Loucy (cell line): ENCODE measurements around the gene RALGPS1.

Experiments
- H2AFZ ChIP-seq: fragments of 200-600 bp; sonication (generic); 2 replicates; pipeline ENCODE4 v1.6.0; 2016; ENCODE audit warnings: antibody characterized with exemption, mild to moderate bottlenecking, low read length, moderate library complexity
- H3F3A ChIP-seq: fragments of 200-600 bp; 2 replicates; pipeline ENCODE4 v1.6.0; 2016; ENCODE audit warnings: antibody characterized with exemption, low read depth, mild to moderate bottlenecking
- H3K27me3 ChIP-seq: fragments of 200-600 bp; sonication (generic); 2 replicates; pipeline ENCODE4 v1.6.1; 2014; ENCODE audit warnings: low read length, mild to moderate bottlenecking; ENCODE audit not compliant: insufficient read depth, poor library complexity, severe bottlenecking
- H3K36me3 ChIP-seq: fragments of 200-600 bp; sonication (generic); 2 replicates; pipeline ENCODE4 v1.6.1; 2016; ENCODE audit warnings: low read length; ENCODE audit not compliant: insufficient read depth
- H3K4me1 ChIP-seq: fragments of 200-600 bp; sonication (generic); 2 replicates; pipeline ENCODE4 v1.5.1; 2014; ENCODE audit warnings: low read length, mild to moderate bottlenecking; ENCODE audit not compliant: insufficient read depth, poor library complexity, severe bottlenecking
- H3K4me2 ChIP-seq: fragments of 200-600 bp; sonication (generic); 2 replicates; pipeline ENCODE4 v1.6.0; 2014; ENCODE audit warnings: antibody characterized with exemption, low read length, low read depth, mild to moderate bottlenecking; ENCODE audit not compliant: poor library complexity, severe bottlenecking
- H3K4me3 ChIP-seq: fragments of 200-600 bp; sonication (generic); 2 replicates; pipeline ENCODE4 v1.5.1; 2014; ENCODE audit warnings: low read length, mild to moderate bottlenecking, mixed read lengths; ENCODE audit not compliant: poor library complexity, severe bottlenecking
- H3K79me2 ChIP-seq: fragments of 200-600 bp; sonication (generic); 2 replicates; pipeline ENCODE4 v1.6.1; 2014; ENCODE audit warnings: low read length; ENCODE audit not compliant: insufficient read depth
- H3K9ac ChIP-seq: fragments of 200-600 bp; sonication (generic); 2 replicates; pipeline ENCODE4 v1.6.0; 2014; ENCODE audit warnings: mild to moderate bottlenecking, low read depth, low read length, moderate library complexity; ENCODE audit not compliant: poor library complexity, severe bottlenecking
- H3K9me2 ChIP-seq: fragments of 200-600 bp; sonication (generic); replicated peaks from 2 replicates; pipeline ENCODE4 v1.6.1; 2016; ENCODE audit warnings: low read depth, low read length, mixed read lengths
- H3K9me3 ChIP-seq: fragments of 200-600 bp; sonication (generic); 2 replicates; pipeline ENCODE4 v1.6.1; 2014; ENCODE audit warnings: mild to moderate bottlenecking, antibody characterized with exemption, low read length, low read depth; ENCODE audit not compliant: insufficient read depth
- H4K20me1 ChIP-seq: fragments of 200-600 bp; sonication (generic); 2 replicates; pipeline ENCODE4 v1.6.0; 2014; ENCODE audit warnings: antibody characterized with exemption, low read length, mild to moderate bottlenecking; ENCODE audit not compliant: insufficient read depth, poor library complexity, severe bottlenecking
- EZH2phosphoT487 ChIP-seq: fragments of 200-600 bp; IDR thresholded peaks from 2 replicates; pipeline ENCODE4 v1.6.1; 2018; ENCODE audit warnings: antibody characterized with exemption, mild to moderate bottlenecking, moderate library complexity, borderline replicate concordance
- TF ChIP-seq, protein P1 (sequence below): fragments of 200-600 bp; sonication (generic); conservative IDR thresholded peaks from 2 replicates; pipeline ENCODE4 v1.5.1; 2014; ENCODE audit warnings: mild to moderate bottlenecking, antibody characterized with exemption, low read length

Gene RALGPS1

GRCh38 chr9:127249877-127250276 is 335.3 kb downstream of the RALGPS1 start:
- Histone ChIP-seq H3K36me3 (no peaks in the 10 kb centered on the region), H3K27me3 (no peaks in the 10 kb centered on the region), H2AFZ (no peak overlapping the region), H3K79me2 (no peaks in the 10 kb centered on the region), H3K9ac (no peak overlapping the region), H3K4me3 (no peak overlapping the region), H3K4me2 (no peak overlapping the region), H3K4me1 (no peaks in the 10 kb centered on the region), H3K9me2 (no peaks in the 10 kb centered on the region), H4K20me1 (no peaks in the 10 kb centered on the region), H3F3A (no peaks in the 10 kb centered on the region), H3K9me3 (no peaks in the 10 kb centered on the region)
- no peak for TF ChIP-seq EZH2phosphoT487
- TF ChIP-seq, protein P1, sequence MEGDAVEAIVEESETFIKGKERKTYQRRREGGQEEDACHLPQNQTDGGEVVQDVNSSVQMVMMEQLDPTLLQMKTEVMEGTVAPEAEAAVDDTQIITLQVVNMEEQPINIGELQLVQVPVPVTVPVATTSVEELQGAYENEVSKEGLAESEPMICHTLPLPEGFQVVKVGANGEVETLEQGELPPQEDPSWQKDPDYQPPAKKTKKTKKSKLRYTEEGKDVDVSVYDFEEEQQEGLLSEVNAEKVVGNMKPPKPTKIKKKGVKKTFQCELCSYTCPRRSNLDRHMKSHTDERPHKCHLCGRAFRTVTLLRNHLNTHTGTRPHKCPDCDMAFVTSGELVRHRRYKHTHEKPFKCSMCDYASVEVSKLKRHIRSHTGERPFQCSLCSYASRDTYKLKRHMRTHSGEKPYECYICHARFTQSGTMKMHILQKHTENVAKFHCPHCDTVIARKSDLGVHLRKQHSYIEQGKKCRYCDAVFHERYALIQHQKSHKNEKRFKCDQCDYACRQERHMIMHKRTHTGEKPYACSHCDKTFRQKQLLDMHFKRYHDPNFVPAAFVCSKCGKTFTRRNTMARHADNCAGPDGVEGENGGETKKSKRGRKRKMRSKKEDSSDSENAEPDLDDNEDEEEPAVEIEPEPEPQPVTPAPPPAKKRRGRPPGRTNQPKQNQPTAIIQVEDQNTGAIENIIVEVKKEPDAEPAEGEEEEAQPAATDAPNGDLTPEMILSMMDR: no peak

- H3K4me2 ChIP-seq: no peak overlapping the region
- no peaks in the 10 kb centered on the region for H3K79me2 ChIP-seq
- no peaks in the 10 kb centered on the region for H3K9me3 ChIP-seq
- H3K9ac ChIP-seq: no peak overlapping the region
- no peak overlapping the region for H3K4me3 ChIP-seq
- no peaks in the 10 kb centered on the region for H3K9me2 ChIP-seq
- no peaks in the 10 kb centered on the region for H3K4me1 ChIP-seq
- no peaks in the 10 kb centered on the region for H3K36me3 ChIP-seq
- no peak overlapping the region for H2AFZ ChIP-seq
- TF ChIP-seq, protein P1: no peak
- TF ChIP-seq EZH2phosphoT487: no peak
- H3F3A ChIP-seq: no peaks in the 10 kb centered on the region
- H3K27me3 ChIP-seq: no peaks in the 10 kb centered on the region
- no peaks in the 10 kb centered on the region for H4K20me1 ChIP-seq
Measured at GRCh38 chr9:127250896-127251391, 336.4 kb downstream of the RALGPS1 start.

DNA sequence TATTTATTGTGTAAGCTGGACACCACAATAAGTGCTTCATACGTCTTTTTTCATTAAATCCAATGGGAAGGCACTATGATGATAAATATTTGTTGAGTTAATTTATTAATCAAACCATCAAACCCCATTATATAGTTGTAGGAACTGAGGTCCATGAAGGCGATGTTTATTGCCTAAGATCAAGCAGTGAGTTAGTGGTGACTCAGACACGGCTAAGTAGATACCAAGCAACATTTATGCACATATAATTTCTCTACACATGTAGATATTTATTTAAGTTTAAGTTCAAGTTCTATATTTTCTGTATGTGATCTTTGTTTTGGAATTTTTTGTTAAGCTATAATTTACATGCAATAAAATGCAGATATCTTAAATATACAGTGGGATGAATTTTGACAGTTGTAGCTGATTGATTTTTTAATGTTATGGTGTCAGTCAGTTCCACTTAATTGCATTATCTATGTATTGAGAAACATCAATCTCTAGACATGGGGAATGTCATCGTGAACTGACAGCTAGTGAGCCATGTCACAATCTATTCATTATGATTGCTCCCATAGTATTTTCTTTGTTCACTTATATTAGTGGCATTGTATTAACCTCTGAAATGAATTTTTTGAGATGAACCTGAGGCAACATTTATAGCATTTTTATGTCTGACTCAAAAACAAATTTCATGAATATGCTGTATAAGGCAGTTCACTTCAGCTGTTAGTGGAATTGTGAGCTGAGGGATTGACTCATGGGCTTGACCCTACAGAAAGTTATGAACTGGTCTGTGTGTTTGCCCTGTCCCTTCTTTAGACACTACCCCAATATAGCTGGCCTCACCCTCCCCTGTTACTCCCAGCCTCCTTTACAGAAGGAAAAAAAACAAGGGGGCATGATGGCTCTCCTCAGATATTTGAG is 338.1 kb downstream of the RALGPS1 start:
- Histone ChIP-seq H3K36me3 (no peaks in the 10 kb centered on the region), H3K4me2 (no peak overlapping the region), H3K79me2 (no peaks in the 10 kb centered on the region), H3K9me3 (no peaks in the 10 kb centered on the region), H4K20me1 (no peaks in the 10 kb centered on the region), H3F3A (no peaks in the 10 kb centered on the region), H3K4me1 (no peaks in the 10 kb centered on the region), H2AFZ (no peak overlapping the region), H3K9me2 (no peaks in the 10 kb centered on the region), H3K9ac (no peak overlapping the region), H3K4me3 (no peak overlapping the region), H3K27me3 (no peaks in the 10 kb centered on the region)
- TF ChIP-seq EZH2phosphoT487: no peak
- TF ChIP-seq, protein P1: no peak
